ENCODE data around the gene PPP1R12B. TPM values are rescaled to one million over a fixed set of nuclear protein-coding genes. Genes with fewer than 3 reads are reported as not detected.
A peak's percentile ranks its signal among the peaks of the same experiment; 100 is the strongest.
"Not testable (repeated sequence)": the region's sequence is repeated elsewhere in the genome, so short reads cannot be mapped to it uniquely, and the experiment has no call there.

Gene PPP1R12B
- total RNA-seq, 1 experiment from 2014 or later: 23.0 TPM

GRCh38 chr1:202518905-202519304 lies 170.4 kb downstream of the PPP1R12B start:
- not testable (repeated sequence) for H3K9me3 ChIP-seq (replicated peaks); DNase-seq (ENCODE audit: low read depth in 1 of 2, low spot score in 2 of 2); H3K27me3 ChIP-seq (replicated peaks); H3K4me3 ChIP-seq; H3K4me1 ChIP-seq (replicated peaks); H3K27ac ChIP-seq; H3K36me3 ChIP-seq

GRCh38 chr1:202520129-202520856 lies 171.8 kb downstream of the PPP1R12B start:
- H3K27me3 ChIP-seq (replicated peaks); H3K4me3 ChIP-seq; H3K9me3 ChIP-seq (replicated peaks); DNase-seq (ENCODE audit: low read depth in 1 of 2, low spot score in 2 of 2); H3K4me1 ChIP-seq (replicated peaks); H3K36me3 ChIP-seq; H3K27ac ChIP-seq: not testable (repeated sequence)

GRCh38 chr1:202520857-202521216 lies 172.3 kb downstream of the PPP1R12B start:
- not testable (repeated sequence) for H3K36me3 ChIP-seq; H3K27ac ChIP-seq; H3K9me3 ChIP-seq (replicated peaks); DNase-seq (ENCODE audit: low read depth in 1 of 2, low spot score in 2 of 2); H3K4me1 ChIP-seq (replicated peaks); H3K27me3 ChIP-seq (replicated peaks); H3K4me3 ChIP-seq

- H3K9me3 ChIP-seq (replicated peaks); DNase-seq (ENCODE audit: low read depth in 1 of 2, low spot score in 2 of 2): not testable (repeated sequence)
These were observed 173.0 kb downstream of the PPP1R12B start for GRCh38 chr1:202521484-202521883.

GRCh38 chr1:202521886-202522285 lies 173.4 kb downstream of the PPP1R12B start:
- Histone ChIP-seq H3K36me3 (no peaks in the 10 kb centered on the region), H3K4me3 (no peak overlapping the region), H3K9me3 (replicated peaks) (no peaks in the 10 kb centered on the region), H3K27ac (no peak overlapping the region), H3K27me3 (replicated peaks) (no peaks in the 10 kb centered on the region), H3K4me1 (replicated peaks) (no peaks in the 10 kb centered on the region)
- no peak for DNase-seq (ENCODE audit: low read depth in 1 of 2, low spot score in 2 of 2)

More at GRCh38 chr1:202521484-202521883, 173.0 kb downstream of the PPP1R12B start:
- not testable (repeated sequence) for H3K4me1 ChIP-seq (replicated peaks); H3K27me3 ChIP-seq (replicated peaks); H3K36me3 ChIP-seq; H3K27ac ChIP-seq; H3K4me3 ChIP-seq

GRCh38 chr1:202526056-202526455 lies 177.6 kb downstream of the PPP1R12B start:
- H3K9me3 ChIP-seq (replicated peaks); H3K27me3 ChIP-seq (replicated peaks); DNase-seq (ENCODE audit: low read depth in 1 of 2, low spot score in 2 of 2); H3K36me3 ChIP-seq; H3K4me3 ChIP-seq; H3K4me1 ChIP-seq (replicated peaks); H3K27ac ChIP-seq: not testable (repeated sequence)

GRCh38 chr1:202528096-202528722 lies 179.7 kb downstream of the PPP1R12B start:
- peaks cover 12% of the 10 kb centered on the region for H3K4me1 ChIP-seq (replicated peaks)
- H3K27me3 ChIP-seq (replicated peaks); H3K9me3 ChIP-seq (replicated peaks); H3K4me3 ChIP-seq; H3K36me3 ChIP-seq: not testable (repeated sequence)
- DNase-seq (ENCODE audit: low read depth in 1 of 2, low spot score in 2 of 2): peak in 1 of 2 experiments; percentile 62
- peak overlapping the region; percentile 25; the same call in 1 of the 2 replicates for H3K27ac ChIP-seq

DNA sequence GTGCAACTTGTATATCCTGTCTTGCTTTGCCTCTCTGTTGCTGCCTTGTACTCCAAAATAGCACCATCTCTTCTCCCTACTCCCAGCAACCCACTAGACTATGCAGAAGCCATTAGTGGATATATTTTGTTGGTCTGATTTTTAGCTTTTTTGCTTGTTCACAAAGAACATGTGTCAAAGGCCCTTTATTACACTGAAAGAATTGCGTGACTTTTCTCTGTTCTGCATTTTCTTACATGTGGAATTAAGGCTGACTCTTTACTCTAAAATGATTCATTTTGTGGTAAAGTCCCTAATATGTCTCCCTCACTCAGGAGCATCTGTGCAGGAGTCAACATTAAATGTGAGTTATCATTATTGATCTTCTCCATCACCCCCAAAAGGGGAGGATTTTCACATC lies 182.2 kb downstream of the PPP1R12B start:
- not testable (repeated sequence) for H3K27me3 ChIP-seq (replicated peaks); H3K36me3 ChIP-seq; DNase-seq (ENCODE audit: low read depth in 1 of 2, low spot score in 2 of 2)

GRCh38 chr1:202531472-202531811 lies 182.9 kb downstream of the PPP1R12B start:
- Histone ChIP-seq H3K27me3 (replicated peaks) (no peaks in the 10 kb centered on the region), H3K27ac (peak overlapping the region; percentile 78), H3K4me1 (replicated peaks) (peaks cover 12% of the 10 kb centered on the region), H3K9me3 (replicated peaks) (no peaks in the 10 kb centered on the region), H3K36me3 (no peaks in the 10 kb centered on the region), H3K4me3 (no peak overlapping the region)
- no peak for DNase-seq (ENCODE audit: low read depth in 1 of 2, low spot score in 2 of 2)

More for the DNA sequence above, 182.2 kb downstream of the PPP1R12B start:
- peaks cover 12% of the 10 kb centered on the region for H3K4me1 ChIP-seq (replicated peaks)
- H3K4me3 ChIP-seq; H3K9me3 ChIP-seq (replicated peaks); H3K27ac ChIP-seq: not testable (repeated sequence)

GRCh38 chr1:202531812-202532616 lies 183.5 kb downstream of the PPP1R12B start:
- Histone ChIP-seq H3K27ac (peak overlapping the region; percentile 78), H3K4me1 (replicated peaks) (peaks cover 12% of the 10 kb centered on the region)
- H3K27me3 ChIP-seq (replicated peaks); H3K9me3 ChIP-seq (replicated peaks); H3K4me3 ChIP-seq; H3K36me3 ChIP-seq: not testable (repeated sequence)
- DNase-seq (ENCODE audit: low read depth in 1 of 2, low spot score in 2 of 2): peak in 1 of 2 experiments; percentile 54

DNA sequence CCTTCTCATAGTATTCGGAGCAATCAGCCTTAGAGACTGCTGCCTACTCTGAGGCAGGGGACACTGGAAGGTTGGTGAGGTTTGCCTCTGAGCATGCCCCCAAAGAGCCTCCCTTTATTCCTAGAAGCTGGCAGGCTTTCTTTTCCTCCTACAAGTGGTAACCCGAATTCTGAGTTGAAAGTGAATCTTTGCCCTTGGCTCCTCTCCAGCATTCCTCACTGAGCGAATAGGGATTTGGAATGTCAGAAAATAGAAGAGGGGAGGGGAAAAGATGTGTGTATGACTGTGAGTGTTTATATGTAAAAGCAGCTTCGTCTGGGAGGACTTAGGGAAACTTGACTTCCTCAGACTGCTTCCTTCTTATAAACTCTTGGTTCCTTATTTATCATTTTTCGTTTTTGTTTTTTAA lies 190.7 kb downstream of the PPP1R12B start:
- peaks cover 13% of the 10 kb centered on the region for H3K4me1 ChIP-seq (replicated peaks)
- H3K36me3 ChIP-seq; H3K27me3 ChIP-seq (replicated peaks); H3K9me3 ChIP-seq (replicated peaks): not testable (repeated sequence)
- peak overlapping the region; percentile 31 for H3K4me3 ChIP-seq
- H3K27ac ChIP-seq: peak overlapping the region; percentile 75
- peak; percentile 79 to 84 for DNase-seq (ENCODE audit: low read depth in 1 of 2, low spot score in 2 of 2)

DNA sequence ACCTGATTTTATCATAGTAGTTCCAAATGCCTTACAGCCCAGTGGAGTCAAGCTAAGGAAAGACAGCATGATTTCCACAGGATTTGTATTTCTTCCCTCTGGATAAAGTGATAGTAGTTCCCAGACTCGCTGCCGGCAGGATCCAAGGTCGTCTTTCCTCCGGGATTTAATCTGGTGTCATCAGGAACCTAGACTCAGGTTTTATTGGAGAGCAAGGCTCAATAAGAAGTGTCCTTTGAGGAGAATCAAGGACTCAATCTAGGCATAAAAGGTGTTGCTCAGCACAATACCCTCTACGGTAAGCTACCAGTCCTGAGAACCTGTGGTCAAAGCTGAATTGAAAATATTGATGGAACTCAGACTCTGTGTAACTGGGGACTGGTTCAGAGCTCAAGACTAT lies 191.1 kb downstream of the PPP1R12B start:
- H3K9me3 ChIP-seq (replicated peaks); H3K27me3 ChIP-seq (replicated peaks); H3K36me3 ChIP-seq; DNase-seq (ENCODE audit: low read depth in 1 of 2, low spot score in 2 of 2): not testable (repeated sequence)
- H3K4me3 ChIP-seq: peak overlapping the region; percentile 31
- H3K27ac ChIP-seq: peak overlapping the region; percentile 75
- peaks cover 13% of the 10 kb centered on the region for H3K4me1 ChIP-seq (replicated peaks)

GRCh38 chr1:202540014-202540413 lies 191.5 kb downstream of the PPP1R12B start:
- DNase-seq (ENCODE audit: low read depth in 1 of 2, low spot score in 2 of 2): peak in 1 of 2 experiments; percentile 25
- Histone ChIP-seq H3K27ac (peak overlapping the region; percentile 75), H3K4me3 (peak overlapping the region; percentile 31)

GRCh38 chr1:202540448-202540847 lies 191.9 kb downstream of the PPP1R12B start:
- no peak overlapping the region; the same call in 1 of the 2 replicates for H3K4me3 ChIP-seq

More at GRCh38 chr1:202540014-202540413, 191.5 kb downstream of the PPP1R12B start:
- Histone ChIP-seq H3K4me1 (replicated peaks) (peaks cover 13% of the 10 kb centered on the region), H3K27me3 (replicated peaks) (no peaks in the 10 kb centered on the region), H3K9me3 (replicated peaks) (no peaks in the 10 kb centered on the region), H3K36me3 (no peaks in the 10 kb centered on the region)

More at GRCh38 chr1:202540448-202540847, 191.9 kb downstream of the PPP1R12B start:
- Histone ChIP-seq H3K4me1 (replicated peaks) (peaks cover 13% of the 10 kb centered on the region), H3K36me3 (no peaks in the 10 kb centered on the region), H3K9me3 (replicated peaks) (no peaks in the 10 kb centered on the region), H3K27me3 (replicated peaks) (no peaks in the 10 kb centered on the region), H3K27ac (no peak overlapping the region)
- no peak for DNase-seq (ENCODE audit: low read depth in 1 of 2, low spot score in 2 of 2)
